PC-3 (cell line): ENCODE measurements around the gene CDC42BPB. TPM values are rescaled to one million over a fixed set of nuclear protein-coding genes. Genes with fewer than 3 reads are reported as not detected.

Experiments
- ATAC-seq: fragments of 200-7000 bp; cut with Tn5 transposase; 2 replicates; pipeline ENCODE4 v1.9.1; 2020; ENCODE audit warnings: mild to moderate bottlenecking, moderate library complexity
- BruUV-seq: library from RNA; stranded (reverse); fragments of 400-500 nt; replicated peaks from 2 replicates; lab custom pipeline; 2021; lab: Mats Ljungman, UMichigan
- CTCF ChIA-PET: fragments of 300-600 bp; sonication (Branson Sonifier 250); formaldehyde crosslinking; loops from one replicate; lab custom pipeline; 2022; ENCODE audit warnings: antibody characterized with exemption; lab: Charles Lee
- POLR2A ChIA-PET: fragments of 300-600 bp; sonication (Branson Sonifier 250); formaldehyde crosslinking; loops from one replicate; lab custom pipeline; 2022; ENCODE audit warnings: antibody characterized with exemption; ENCODE audit not compliant: unreplicated experiment; lab: Charles Lee
- DNase-seq: peaks from one replicate; pipeline ENCODE4 v3.0.0-alpha.2; 2015
- H2AFZ ChIP-seq: fragments of 300-600 bp; sonication (generic); 2 replicates; pipeline ENCODE4 v1.6.0; 2016; ENCODE audit warnings: antibody characterized with exemption, low read length
- H3F3A ChIP-seq: fragments of 300-600 bp; sonication (generic); one replicate; pipeline ENCODE4 v1.6.0; 2017; ENCODE audit warnings: antibody characterized with exemption, low read length, control low read depth, mild to moderate bottlenecking; ENCODE audit not compliant: unreplicated experiment
- H3K27ac ChIP-seq: fragments of 300-600 bp; sonication (generic); 2 replicates; pipeline ENCODE4 v1.5.1; 2016; ENCODE audit warnings: mild to moderate bottlenecking, low read length
- H3K27me3 ChIP-seq: fragments of 300-600 bp; sonication (generic); 2 replicates; pipeline ENCODE4 v1.6.1; 2016; ENCODE audit warnings: low read length, mixed read lengths
- H3K36me3 ChIP-seq: fragments of 300-600 bp; sonication (generic); 2 replicates; pipeline ENCODE4 v1.6.1; 2016; ENCODE audit warnings: low read depth, mixed run types, low read length, mixed read lengths
- H3K4me1 ChIP-seq: fragments of 300-600 bp; sonication (generic); 2 replicates; pipeline ENCODE4 v1.5.1; 2016; ENCODE audit warnings: low read length; ENCODE audit not compliant: insufficient read depth
- H3K4me2 ChIP-seq: fragments of 300-600 bp; sonication (generic); 2 replicates; pipeline ENCODE4 v1.6.0; 2016; ENCODE audit warnings: low read length
- H3K4me3 ChIP-seq: fragments of 300-600 bp; sonication (generic); 2 replicates; pipeline ENCODE4 v1.5.1; 2016; ENCODE audit warnings: mild to moderate bottlenecking, low read length, mixed read lengths
- H3K79me2 ChIP-seq: fragments of 300-600 bp; sonication (generic); 2 replicates; pipeline ENCODE4 v1.6.1; 2017; ENCODE audit warnings: low read length, mixed read lengths
- H3K9ac ChIP-seq: fragments of 300-600 bp; sonication (generic); 2 replicates; pipeline ENCODE4 v1.6.0; 2016; ENCODE audit warnings: mild to moderate bottlenecking, low read length
- H3K9me2 ChIP-seq: fragments of 300-600 bp; sonication (generic); replicated peaks from 2 replicates; pipeline ENCODE4 v1.6.1; 2016; ENCODE audit warnings: mixed run types, low read length, mixed read lengths
- H3K9me3 ChIP-seq: fragments of 300-600 bp; sonication (generic); 2 replicates; pipeline ENCODE4 v1.6.1; 2016; ENCODE audit warnings: low read length, mixed read lengths
- H4K20me1 ChIP-seq: fragments of 300-600 bp; sonication (generic); 2 replicates; pipeline ENCODE4 v1.6.1; 2016; ENCODE audit warnings: low read length, mixed read lengths
- EZH2 ChIP-seq: fragments of 300-600 bp; sonication (generic); IDR thresholded peaks from one replicate; pipeline ENCODE4 v1.6.1; 2017; ENCODE audit warnings: antibody characterized with exemption, mild to moderate bottlenecking, low read length; ENCODE audit not compliant: unreplicated experiment
- EZH2phosphoT487 ChIP-seq: fragments of 300-600 bp; sonication (generic); IDR thresholded peaks from 2 replicates; pipeline ENCODE4 v1.6.1; 2018; ENCODE audit warnings: mild to moderate bottlenecking, antibody characterized with exemption, low read length, borderline replicate concordance
- intact Hi-C: fragments of 100-400 bp; cut with micrococcal nuclease; formaldehyde crosslinking; loops from 2 replicates; pipeline ENCODE4 v1.9.0; 2023
- total RNA-seq: library from RNA; depleted of rRNA; stranded (reverse); fragments of >200 nt; gene quantifications from 2 replicates; pipeline ENCODE4 v1.2.3, GENCODE V29; 2014
- TF ChIP-seq, protein P1 (sequence below): fragments of 300-600 bp; sonication (generic); conservative IDR thresholded peaks from 2 replicates; pipeline ENCODE4 v1.5.1; 2017; ENCODE audit warnings: antibody characterized with exemption, low read depth, mild to moderate bottlenecking, low read length

Gene CDC42BPB
- total RNA-seq, 1 experiment from 2014 or later = 73.0 TPM

GRCh38 chr14:102973706-102974285 is 83.6 kb downstream of the CDC42BPB start:
- H3K4me3 ChIP-seq = no peak overlapping the region
- peaks cover 44% of the 10 kb centered on the region for H3K36me3 ChIP-seq
- ChIA-PET POLR2A (no interaction called here), CTCF (interaction anchor here (0.6 kb wide), 1 partner anchor 18 kb away, joined by 3 read pairs; no protein-coding TSS in a partner anchor)
- no peaks in the 10 kb centered on the region for H3K9me3 ChIP-seq
- DNase-seq (no peak), ATAC-seq (no peak)
- H3K9me2 ChIP-seq = no peaks in the 10 kb centered on the region
- H3K27me3 ChIP-seq = no peaks in the 10 kb centered on the region
- H3K4me2 ChIP-seq = no peak overlapping the region
- no peak overlapping the region for H3K9ac ChIP-seq
- H2AFZ ChIP-seq = no peak overlapping the region
- H3K79me2 ChIP-seq = no peaks in the 10 kb centered on the region
- H4K20me1 ChIP-seq = no peaks in the 10 kb centered on the region
- TF ChIP-seq EZH2phosphoT487 = no peak
- TF ChIP-seq, protein P1, sequence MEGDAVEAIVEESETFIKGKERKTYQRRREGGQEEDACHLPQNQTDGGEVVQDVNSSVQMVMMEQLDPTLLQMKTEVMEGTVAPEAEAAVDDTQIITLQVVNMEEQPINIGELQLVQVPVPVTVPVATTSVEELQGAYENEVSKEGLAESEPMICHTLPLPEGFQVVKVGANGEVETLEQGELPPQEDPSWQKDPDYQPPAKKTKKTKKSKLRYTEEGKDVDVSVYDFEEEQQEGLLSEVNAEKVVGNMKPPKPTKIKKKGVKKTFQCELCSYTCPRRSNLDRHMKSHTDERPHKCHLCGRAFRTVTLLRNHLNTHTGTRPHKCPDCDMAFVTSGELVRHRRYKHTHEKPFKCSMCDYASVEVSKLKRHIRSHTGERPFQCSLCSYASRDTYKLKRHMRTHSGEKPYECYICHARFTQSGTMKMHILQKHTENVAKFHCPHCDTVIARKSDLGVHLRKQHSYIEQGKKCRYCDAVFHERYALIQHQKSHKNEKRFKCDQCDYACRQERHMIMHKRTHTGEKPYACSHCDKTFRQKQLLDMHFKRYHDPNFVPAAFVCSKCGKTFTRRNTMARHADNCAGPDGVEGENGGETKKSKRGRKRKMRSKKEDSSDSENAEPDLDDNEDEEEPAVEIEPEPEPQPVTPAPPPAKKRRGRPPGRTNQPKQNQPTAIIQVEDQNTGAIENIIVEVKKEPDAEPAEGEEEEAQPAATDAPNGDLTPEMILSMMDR = no peak
- TF ChIP-seq EZH2 = no peak
- H3K4me1 ChIP-seq = no peaks in the 10 kb centered on the region
- no TSS peak for BruUV-seq
- H3F3A ChIP-seq = no peaks in the 10 kb centered on the region
- intact Hi-C loops = no loop called here
- H3K27ac ChIP-seq = no peak overlapping the region

DNA sequence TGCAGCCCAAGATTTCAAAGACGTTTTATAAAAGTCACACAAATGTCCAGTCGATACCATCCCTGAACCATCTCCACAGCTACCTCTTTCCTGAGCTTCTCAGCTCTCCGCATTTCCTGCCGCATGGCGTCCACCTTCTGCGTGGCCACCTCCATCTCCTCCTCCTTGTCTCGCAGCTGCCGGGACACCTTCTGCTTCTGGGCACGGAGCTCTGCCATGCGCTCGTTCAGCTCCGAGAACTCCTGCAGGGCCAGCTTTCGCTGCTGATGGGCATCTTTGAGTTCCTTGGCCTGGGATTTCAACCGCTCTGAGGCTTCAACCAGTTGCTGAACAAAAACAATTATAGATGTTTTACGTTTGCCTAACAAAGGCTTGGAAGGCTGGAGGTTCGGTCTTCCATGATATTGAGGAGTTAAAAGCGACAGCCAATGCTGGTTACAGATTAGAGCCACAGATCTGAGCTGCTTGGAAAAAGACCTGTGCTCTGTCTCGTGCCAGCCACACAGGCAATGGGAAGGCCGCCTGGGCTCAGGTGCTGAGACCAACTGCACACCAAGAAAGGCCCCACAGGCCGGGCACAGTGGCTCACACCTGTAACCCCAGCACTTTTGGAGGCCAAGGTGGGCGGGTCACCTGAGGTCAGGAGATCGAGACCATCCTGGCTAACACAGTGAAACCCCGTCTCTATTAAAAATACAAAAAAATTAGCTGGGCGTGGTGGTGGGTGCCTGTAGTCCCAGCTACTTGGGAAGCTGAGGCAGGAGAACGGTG is 85.3 kb downstream of the CDC42BPB start:
- no peak overlapping the region for H3K27ac ChIP-seq
- intact Hi-C loops = no loop called here
- H3K4me3 ChIP-seq = no peak overlapping the region
- DNase-seq = no peak
- no peaks in the 10 kb centered on the region for H3K9me3 ChIP-seq
- no TSS peak for BruUV-seq
- H3K9me2 ChIP-seq = no peaks in the 10 kb centered on the region
- H3F3A ChIP-seq = no peaks in the 10 kb centered on the region
- ChIA-PET CTCF (interaction anchor here (0.5 kb wide), 1 partner anchor 106 kb away, joined by 7 read pairs; no protein-coding TSS in a partner anchor), POLR2A (no interaction called here)
- H2AFZ ChIP-seq = no peak overlapping the region
- H3K4me2 ChIP-seq = no peak overlapping the region
- TF ChIP-seq, protein P1 = no peak
- TF ChIP-seq EZH2 (no peak), EZH2phosphoT487 (no peak)
- H3K9ac ChIP-seq = no peak overlapping the region
- H4K20me1 ChIP-seq = no peaks in the 10 kb centered on the region
- H3K4me1 ChIP-seq = no peaks in the 10 kb centered on the region
- no peaks in the 10 kb centered on the region for H3K79me2 ChIP-seq
- ATAC-seq = no peak
- peaks cover 43% of the 10 kb centered on the region for H3K36me3 ChIP-seq
- no peaks in the 10 kb centered on the region for H3K27me3 ChIP-seq
